Fibroblast of the conjunctiva (primary cell): ENCODE results near the gene IMMP1L.

ENCODE experiments used
- DNase-seq: peaks from one replicate; pipeline ENCODE4 v3.0.0-alpha.2; 2010; ENCODE audit warnings: low read depth

Gene IMMP1L

GRCh38 chr11:31387379-31387778, 122.0 kb downstream of the IMMP1L start:
- DNase-seq = no peak

DNA sequence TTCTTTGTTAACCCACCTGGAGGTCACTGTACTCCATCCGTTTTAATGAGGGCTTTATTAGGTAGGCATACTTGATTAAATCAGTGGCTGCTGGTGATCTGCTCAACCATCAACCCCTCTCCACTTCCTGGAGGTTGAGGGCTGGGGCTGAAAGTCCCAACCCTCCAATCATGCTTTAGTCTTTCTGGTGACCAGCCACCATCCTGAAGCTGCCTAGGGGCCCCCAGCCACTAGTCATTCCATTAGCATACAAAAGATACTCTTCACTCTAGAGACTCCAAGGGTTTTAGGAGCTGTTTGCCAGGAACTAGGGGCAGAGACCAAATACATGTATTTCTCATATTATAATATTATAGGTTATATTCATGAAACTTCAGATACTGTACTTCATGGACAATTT, 126.3 kb downstream of the IMMP1L start:
- DNase-seq = no peak
